LNCaP clone FGC (cell line): ENCODE results near the gene RNF214.
"Not testable (repeated sequence)": the region's sequence is repeated elsewhere in the genome, so short reads cannot be mapped to it uniquely, and the experiment has no call there.

Experiments
- DNase-seq: peaks from one replicate; pipeline ENCODE4 v3.0.0-alpha.2; 2011; ENCODE audit warnings: low read depth
- H3K4me3 ChIP-seq: 2 replicates; pipeline ENCODE4 v1.5.1; 2011; ENCODE audit warnings: mild to moderate bottlenecking, low read depth, low read length, control low read depth
- CTCF ChIP-seq: IDR thresholded peaks from 2 replicates; pipeline ENCODE4 v1.5.1; 2012; ENCODE audit warnings: mild to moderate bottlenecking; ENCODE audit not compliant: control insufficient read depth, insufficient read depth; ENCODE audit errors: extremely low read depth

The RNF214 gene

GRCh38 chr11:117232092-117232878 is at the start of gene RNF214:
Gene RNF214, plus strand, starts transcription at chr11:117232671. Its CDS starts 1,602 bp downstream, at chr11:117234273.
- peak within 1 kb of the TSS; percentile 96 for H3K4me3 ChIP-seq
- no peak for DNase-seq
- TF ChIP-seq CTCF: peak; percentile 86

DNA sequence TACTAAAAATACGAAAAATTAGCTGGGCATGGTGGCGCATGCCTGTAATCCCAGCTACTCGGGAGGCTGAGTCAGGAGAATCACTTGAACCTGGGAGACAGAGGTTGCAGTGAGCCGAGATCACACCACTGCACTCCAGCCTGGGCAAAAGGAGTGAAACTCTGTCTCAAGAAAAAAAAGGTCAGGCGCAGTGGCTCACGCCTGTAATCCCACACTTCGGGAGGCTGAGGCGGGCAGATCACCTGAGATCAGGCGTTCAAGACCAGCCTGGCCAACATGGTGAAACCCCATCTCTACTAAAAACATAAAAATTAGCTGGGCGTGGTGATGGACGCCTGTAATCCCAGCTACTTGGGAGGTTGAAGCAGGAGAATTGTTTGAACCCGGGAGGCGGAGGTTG is 49.3 kb upstream of the RNF214 start:
- not testable (repeated sequence) for H3K4me3 ChIP-seq, DNase-seq

DNA sequence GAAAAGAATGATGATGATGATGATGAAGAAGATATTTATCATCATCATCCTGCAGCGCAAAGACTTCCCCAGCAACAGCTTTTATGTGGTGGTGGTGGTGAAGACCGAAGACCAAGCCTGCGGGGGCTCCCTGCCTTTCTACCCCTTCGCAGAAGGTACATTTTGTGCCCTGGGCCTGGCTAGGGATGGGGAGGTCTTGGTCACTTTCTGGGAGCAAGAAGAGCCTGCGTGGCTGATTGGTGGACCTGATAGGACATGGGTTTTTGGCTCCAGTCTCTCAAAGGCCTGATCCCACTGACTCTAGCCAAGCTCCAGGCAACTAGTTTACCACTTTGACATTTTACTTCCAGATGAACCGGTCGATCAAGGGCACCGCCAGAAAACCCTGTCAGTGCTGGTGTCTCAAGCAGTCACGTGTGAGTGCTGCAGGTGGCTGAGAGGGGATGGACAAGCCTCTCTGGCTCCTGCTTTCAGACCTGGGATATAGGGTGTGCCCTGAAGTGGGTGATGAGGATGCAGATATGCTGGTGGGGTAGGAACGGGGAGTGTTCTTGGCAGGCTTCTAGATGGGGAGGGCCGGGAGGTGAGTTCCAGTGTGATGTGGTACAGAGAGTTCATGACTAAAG is 48.6 kb upstream of the RNF214 start:
- no peak for TF ChIP-seq CTCF
- no peak overlapping the region for H3K4me3 ChIP-seq
- DNase-seq: peak; percentile 91

DNA sequence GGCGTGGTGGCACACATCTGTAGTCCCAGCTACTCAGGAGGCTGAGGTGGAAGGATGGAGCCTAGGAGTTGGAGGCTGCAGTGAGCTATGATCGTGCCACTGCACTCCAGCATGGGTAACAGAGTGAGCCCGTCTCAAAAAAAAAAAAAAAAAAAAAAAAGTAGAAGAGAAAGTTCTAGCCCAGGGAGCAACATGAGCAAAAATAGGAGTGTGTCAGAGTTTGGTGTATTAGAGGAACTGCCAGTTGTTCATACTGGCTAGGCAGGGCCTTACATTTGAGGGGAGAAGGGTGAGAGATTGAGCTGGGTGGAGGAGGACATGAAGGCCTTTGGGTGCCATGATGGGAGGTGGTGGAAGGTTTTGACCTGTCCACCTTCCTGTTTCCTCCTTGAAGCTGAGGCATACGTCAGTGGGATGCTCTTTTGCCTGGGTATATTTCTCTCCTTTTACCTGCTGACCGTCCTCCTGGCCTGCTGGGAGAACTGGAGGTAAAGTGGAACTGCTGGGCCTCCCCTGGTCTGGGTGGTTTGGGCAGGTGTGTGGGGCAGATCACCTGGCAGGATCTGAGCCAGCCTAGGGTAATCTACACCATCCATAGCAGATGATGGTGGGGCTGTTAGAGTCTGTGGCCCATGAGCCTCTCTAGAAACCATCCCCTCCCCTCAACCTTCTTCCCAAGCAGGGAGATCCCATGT is 46.6 kb upstream of the RNF214 start:
- no peak for TF ChIP-seq CTCF
- no peak overlapping the region for H3K4me3 ChIP-seq
- DNase-seq: no peak

- TF ChIP-seq CTCF: no peak
- DNase-seq: no peak
- no peak overlapping the region for H3K4me3 ChIP-seq
Measured at GRCh38 chr11:117186431-117186761, 46.1 kb upstream of the RNF214 start.

DNA sequence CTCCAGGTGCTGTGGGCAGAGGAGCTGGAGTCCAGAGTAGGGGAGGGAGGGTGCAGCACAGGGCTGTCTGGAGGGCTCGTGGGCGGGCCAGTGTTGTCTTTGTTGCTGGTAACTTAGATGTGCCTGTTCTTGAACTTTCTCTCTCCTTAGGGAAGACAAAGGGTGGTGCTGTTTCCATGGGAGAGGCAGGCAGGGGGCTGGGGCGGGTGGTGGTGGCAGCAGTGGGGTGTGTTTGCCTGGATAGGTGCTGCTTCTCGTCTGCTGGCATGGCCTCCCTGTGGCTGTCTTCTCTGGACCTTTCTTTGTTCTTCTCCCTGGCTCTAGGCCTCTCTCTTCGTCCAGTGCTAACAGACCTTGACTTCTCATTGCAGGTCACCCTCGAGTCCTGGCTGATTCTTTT is 45.5 kb upstream of the RNF214 start:
- no peak overlapping the region for H3K4me3 ChIP-seq
- no peak for TF ChIP-seq CTCF
- no peak for DNase-seq

- no peak for TF ChIP-seq CTCF
- DNase-seq: no peak
- no peak overlapping the region for H3K4me3 ChIP-seq
Measured at GRCh38 chr11:117187428-117187798, 45.1 kb upstream of the RNF214 start.
